GM21717 (cell line): ENCODE measurements around the gene TAS1R2.

Source experiments
- ATAC-seq: cut with Tn5 transposase; IDR thresholded peaks from one replicate; pipeline ENCODE4 v1.9.1; 2021; ENCODE audit warnings: mild to moderate bottlenecking, moderate library complexity; ENCODE audit not compliant: unreplicated experiment

TAS1R2 gene

DNA sequence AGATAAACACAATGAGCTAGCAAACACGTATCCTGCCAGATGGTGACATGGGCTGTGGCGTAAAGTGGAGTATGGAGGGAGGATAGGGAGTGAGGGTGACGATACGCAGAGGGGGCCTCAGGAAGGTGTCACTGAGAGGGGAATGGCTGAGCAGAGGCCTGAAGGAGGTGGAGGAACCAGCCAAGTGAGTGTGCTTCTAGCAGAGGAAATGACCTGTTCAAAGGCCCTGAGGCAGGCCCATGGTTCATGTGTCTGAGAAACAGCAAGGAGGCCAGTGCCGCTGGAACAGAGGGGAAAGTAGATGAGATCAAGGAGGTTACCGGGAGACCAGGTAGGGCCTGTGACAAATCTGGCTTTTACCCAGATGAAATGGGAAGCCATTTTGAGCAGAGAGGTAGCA lies 36.0 kb downstream of the TAS1R2 start:
- ATAC-seq: no peak

DNA sequence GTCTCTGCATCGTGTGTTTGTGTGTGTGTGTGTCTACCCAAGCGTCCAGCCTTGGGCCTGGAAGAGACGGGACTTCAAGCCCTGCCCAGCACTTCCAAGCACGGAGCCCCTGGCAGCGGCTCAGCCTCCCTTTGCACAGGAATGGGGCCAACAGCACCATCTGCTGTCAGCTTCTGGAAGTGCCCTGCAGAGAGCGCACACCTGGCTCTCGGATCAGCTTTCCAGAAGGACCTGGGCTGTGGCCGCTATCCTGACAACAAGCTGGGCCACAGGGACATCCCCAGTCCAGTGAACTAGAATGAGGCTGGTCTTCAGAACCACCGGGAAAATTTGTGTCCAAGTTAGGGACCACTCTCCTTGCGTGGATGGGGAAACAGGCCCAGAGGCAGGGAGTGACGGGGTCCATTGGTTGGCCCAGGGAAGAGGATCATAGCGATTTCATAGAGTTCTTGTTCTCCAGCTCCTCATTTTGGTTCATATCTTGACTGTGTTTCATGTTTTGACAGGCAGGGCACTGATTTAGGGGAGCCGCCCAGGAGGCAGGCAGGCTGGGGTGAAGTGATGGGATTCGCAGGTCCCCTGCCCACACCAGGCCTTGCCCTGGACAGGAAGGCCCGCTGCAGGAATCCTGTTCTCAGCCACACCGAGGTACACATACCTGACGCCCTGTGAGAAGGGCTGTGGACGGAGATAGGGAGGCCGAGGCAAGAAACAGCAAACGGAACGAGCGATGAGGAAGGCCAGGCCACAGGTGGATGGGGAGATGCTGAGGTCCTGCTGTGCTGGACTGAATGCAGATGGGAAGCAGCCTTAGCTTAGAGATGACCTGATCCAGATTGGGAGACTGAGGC lies 38.4 kb downstream of the TAS1R2 start:
- no peak for ATAC-seq

DNA sequence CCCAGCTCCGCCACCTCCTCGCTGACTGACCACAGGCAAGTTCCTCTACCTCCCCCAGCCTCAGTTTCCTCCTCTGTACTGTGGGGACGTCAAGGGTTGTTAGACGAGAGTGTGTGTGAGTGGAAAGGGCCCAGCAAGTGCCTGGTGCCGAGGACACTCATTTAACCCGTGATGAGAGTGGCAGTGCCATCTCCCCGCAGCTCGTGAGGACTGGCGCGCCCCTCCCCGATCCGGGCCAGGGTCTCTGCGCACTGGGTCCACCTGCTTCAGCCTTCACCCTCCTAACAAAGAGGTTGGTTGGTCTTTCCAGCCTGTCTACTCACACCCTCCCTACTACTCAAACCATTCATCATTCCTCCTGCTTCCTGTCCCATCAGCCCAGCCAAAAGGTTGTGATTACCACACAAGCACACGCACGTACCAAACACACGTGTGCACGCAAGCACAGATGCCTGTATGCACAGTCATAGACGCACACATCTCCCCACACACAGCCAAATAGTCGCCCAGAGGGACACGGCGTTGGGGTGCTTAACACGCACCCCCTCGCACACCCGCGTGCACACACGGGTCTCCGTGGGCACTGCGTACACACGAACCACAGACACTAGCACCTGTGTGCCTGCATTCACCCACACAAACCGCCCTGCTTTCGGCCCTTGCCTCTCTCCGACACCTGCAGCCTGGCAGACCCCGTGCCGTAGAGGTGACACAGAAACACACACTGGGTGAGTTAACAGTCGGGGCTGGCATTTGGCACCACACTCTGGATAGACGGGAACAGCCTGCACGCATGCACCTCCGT lies 39.3 kb downstream of the TAS1R2 start:
- ATAC-seq: no peak

DNA sequence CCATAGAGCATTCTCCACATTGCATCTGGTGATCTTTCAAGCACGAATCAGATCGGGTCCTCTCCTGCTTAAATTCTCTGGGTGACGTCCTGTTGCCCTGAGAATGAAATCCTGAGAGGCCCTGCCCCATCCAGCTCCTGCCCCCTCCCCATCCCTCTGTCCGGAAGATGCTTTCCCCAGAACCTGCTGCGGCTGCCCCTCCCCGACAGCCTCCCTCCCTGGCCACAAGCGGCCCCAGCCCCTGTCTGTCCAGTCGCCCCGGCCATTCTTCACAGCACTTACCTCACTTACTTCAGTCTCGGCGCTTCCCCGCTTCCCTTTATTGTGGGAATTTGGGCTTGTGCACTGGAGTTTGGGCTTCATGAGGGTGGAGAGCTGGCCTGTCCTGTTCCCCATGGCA lies 40.3 kb downstream of the TAS1R2 start:
- ATAC-seq: no peak

DNA sequence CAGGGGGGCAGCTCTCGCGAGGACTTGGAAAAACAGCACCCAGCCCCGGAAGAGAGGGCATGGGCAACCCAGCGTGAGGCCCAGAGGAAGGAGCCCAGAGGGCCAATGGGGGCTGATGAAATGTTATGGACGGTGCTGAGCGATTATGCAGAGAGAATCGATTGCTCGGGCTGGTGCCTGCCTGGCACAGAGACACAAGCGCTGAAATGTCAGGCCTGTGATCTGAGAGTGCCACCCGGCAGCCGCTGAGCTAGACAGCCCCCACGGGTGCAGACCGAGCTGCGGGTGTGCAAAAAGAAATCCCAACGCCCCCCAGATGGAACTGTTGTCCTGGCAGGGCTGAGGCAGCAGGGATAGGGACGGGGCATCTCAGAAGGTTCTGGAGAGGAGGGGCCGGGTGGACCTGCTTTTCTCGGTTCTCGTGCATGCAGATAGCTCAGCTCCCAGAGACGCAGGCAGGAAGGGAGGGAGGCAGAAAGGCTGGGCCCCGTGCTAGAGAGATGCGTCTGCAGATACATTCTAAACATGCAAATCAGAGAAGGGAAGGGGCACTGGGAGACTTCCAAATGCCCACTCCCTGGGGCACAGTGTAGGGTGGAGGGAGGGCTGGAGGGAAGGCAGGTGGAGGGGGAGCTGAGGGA lies 41.5 kb downstream of the TAS1R2 start:
- ATAC-seq: no peak

DNA sequence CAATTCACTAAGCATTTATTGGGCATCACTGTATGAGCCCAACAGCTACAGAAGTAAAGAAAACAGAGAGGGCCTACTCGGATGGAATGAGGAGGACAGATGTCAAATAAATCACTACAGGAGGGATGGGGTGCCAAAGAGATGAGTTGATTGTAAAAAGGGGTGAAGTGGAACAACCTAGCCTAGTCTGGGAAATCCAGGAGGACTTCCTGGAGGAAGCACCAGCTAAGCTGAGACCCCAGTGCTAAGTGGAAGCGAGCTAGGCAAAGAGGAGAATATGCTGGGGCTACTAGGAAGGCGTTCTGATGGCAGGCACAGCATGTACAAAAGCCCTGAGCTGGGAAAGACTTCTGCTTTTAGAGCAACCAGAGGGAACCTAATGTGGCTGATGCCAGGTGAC lies 42.1 kb downstream of the TAS1R2 start:
- ATAC-seq: no peak

DNA sequence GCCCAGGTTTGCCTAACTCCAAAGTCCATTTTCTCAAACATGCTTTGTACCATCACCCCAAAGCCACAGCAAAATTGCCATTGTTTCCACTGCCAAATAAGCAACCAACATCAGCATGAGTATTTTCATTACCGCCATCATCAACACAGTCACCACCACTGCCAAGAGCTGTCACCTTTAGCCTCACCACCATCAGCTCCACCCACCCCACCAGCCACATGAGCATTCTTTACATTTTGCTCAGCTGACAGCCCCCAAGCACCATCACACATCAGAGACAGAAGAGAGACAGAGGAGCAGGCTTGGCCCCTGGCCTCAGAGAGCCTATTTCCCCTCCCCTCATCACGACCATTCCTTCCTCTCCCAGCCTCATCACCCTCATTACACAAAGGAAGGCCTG lies 42.7 kb downstream of the TAS1R2 start:
- no peak for ATAC-seq

DNA sequence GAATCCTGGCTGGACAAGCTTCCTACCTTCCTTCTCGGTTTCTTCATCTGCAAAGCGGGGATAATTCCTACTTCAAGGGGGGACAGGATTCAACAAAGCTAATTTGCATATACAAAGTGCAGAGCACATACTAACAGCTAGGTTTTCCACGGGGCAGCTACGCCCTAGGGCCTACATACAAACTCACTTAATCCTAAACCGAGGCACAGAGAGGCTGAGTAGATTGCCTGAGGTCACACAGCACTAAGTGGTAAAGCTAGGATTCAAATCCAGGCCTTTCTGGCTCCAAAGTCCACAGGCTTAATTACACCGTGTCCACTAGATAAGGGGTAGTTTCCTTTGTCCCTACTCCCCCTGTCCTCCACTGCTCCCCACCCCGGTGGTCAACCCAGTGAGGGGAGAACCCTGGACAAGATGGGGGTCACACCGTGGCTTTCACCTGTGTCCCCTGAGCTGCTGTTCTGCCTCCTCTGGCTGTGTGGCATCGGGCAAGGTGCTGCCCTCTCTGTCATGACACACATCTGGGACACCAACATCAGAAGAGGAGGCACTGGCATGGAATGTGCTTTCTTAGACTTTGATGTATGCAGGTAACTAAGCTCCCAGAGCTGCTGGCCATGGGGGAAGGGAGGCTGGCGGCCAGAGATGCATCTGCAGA lies 44.5 kb downstream of the TAS1R2 start:
- ATAC-seq: no peak

DNA sequence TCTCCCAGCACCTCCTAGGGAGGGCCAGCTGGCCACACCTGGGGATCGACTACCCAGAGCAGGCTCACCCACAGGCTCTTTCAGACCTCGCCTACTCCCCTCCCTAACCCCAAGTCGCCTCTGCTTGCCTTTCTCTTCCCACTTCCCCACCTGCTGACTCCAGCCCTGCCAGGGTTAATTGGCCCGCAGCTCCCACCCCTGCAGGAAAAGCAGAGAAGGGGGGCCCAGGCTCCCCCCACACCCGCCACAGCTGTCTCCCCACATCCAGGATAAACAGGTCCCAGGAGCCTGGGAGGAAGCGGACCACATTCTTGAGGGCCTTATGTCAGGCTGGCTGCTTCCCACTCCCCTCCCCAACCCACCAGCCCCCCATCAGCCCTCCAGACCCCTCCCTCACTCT lies 45.0 kb downstream of the TAS1R2 start:
- no peak for ATAC-seq

DNA sequence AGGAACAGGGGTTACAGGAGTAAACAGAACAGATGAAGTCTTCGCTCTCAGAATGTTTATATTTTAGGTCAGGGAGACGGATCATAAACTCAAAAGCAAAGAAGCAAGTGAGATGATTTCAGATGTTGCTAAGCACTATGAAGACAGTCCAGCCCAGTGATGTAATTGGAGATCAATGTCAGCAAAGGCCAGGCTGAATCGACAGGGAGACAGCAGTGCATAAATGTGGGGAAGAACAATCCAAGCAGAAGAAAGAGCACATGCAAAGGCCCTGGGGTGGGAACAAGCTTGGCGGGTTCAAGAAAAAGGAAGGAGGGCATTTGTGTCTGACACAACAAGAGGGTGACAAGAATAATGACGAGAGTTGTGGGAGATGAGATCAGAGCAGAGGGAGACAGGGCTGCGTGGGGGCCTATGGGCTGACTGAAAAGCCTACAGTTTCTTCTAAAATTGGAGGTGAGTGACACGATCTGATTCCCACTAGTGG lies 47.0 kb downstream of the TAS1R2 start:
- ATAC-seq: no peak

DNA sequence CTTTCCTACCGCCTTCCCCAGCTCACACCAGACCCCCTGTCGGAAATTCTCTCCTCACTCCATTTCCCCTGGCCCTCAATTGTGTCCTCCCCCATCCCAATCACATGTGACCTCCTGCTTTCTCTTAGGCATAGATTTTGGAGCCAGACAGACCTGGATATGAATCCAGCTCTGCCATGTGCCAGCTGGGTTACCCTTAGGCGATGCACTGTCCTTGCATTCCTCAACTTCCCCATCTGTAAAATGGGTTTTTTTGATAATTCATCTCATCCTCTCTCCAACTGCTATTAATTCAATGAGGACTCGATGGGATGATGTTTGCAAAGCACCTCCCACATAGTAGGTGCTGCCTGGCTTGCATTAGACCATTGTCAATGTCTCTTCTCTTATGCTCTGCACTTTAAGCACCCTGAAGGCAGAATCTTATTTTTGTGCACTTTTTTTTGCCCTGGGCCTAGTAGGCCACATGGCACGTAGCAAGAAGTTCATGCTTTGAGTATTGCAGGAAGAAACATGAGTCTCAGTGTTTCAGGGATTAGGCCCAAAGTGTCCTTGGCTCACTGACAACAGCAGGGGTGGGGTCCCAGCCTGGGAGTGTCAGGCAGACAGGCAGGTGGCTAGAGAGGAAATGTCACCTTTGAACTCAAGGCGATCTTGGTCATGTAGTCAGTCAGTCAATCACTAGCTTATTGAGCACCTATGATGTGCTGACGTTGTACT lies 47.6 kb downstream of the TAS1R2 start:
- no peak for ATAC-seq

DNA sequence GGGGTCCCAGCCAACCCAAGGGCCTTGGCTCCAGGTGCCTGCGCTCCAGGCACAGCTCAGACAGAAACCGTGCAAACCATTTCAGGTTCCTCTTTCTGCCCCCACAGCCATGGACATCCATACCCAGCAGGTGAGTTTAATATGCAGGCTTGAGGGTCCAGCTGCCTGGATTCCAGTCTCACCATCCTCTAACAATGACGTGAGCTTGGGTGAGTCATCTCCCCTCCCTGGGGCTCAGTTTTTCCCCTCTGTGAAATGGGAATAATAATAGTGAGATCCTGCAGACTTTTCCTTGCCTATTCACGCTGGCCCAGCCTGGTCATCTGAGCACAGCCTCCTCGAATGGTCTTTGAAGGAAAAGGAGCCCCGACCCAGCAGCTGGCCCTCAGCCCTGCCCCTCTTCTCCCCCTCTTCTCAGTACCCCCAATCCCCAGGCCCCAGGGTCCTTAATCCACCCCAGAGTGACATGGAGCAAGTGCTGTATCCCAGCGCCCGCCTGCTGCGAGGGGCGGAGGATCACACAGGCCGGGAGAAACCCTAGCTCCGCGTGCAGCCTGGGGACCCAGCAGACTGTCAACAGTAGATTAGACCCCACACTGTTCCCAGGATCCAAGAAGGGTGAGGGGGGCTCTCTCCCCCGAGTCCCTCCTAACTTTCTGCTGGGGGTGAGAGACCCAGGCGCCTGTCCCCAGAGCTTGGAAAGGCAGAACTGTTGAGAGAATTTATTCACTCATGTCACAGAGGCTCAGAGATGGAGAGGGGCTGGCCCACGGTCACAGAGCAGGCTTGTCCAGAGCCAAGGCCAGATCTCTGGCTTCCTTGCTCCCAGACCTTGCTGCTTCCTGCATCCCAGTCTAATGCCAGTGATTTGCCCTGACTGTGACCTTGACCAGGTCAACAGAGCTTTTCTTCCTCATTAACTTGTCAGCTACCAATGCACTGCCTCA lies 49.2 kb downstream of the TAS1R2 start:
- ATAC-seq: no peak

DNA sequence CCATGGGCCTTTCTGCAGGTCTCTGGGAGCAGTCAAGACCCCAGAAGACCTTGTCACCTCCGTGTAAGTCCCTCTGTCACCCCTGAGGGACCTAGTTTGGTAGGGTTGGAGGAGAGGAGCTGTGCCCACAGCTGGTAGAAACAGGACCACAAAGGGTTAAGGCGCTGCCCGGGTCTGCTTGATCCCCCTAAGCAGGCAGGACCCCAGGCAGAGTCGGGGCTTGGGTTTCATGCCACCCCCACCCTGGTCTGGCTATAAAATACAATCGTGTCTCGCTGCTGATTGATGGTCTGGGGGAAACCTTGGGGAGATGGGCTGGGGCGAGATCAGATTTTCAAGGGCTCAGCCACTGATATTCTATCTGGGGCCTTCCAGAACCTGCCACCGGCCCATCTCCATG lies 50.9 kb downstream of the TAS1R2 start:
- no peak for ATAC-seq

DNA sequence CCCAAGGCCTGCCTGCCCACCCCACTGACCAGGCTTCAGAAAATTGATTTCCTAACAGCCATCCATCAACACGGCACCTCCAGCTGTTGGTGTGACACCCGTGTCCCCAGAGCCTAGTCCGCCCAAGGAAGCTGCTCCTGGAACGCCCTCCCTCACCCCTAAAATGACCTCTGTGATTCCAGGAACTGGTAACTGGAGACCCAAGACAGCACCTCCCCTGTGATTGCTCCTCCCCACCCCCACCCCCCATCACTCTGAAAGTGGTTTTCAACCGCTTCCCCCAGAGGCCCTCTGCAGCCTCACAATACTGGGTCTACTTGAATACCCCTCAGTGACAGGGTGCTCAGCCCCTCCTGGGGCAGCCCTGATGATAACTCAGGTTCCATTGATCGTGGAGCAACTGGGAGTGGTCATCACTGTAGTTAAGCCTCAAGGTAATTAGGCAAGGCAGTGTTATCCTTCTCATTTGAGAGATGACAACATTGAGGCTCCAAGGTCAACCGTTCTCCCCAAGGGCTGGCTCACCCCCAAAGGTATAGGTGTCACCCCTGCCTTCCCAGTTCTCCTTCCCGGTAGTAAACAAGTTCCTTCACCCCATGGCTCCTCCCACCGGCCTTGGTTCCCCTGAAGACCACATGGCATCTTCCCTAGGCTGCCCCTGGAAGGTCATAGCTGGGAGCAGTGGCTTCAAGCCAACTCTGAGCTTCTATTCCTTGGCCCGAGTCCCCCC lies 52.0 kb downstream of the TAS1R2 start:
- ATAC-seq: no peak

DNA sequence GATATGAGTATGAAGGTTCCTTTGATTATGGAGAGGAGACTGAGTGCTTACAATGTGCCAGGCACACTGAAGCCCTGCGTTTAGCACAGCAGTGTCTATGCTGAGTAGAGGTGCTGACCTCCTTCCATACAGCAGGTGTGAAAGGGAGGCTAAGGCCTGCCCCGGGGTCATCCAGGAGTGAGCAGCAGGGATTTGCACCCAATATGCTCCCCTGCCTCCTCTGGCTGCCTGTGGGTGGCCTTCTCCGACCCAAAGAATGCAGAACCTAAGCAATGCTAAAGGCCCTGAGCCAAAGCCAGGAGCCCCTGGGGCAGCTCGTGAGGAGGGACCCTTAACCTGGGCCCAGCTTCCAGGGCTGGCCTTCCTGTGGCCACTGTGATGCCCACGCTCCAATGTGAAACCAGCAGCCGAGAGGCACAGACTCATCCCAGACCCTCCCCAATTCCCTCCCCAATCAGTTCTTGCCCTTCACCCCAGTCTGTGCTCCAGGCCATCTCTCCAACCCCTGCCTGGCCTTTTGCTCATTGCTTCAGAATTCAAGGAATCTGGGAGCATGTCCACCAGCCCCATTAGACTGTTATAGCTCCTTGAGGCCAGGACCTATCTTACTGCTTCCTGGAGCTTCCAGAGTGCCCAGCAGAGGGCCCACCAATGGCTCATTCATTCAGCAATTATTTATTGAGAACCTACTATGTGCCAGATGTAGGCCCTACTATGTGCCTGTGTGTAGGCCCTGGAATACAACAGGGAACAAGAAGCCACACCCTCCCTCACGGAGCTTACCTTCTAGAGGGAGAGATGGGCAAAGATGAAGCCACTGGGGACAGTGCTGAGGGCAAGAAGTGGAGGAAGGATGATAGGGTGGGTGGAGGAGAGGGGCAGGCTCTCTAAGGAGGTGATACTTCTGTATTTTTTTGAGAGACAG lies 53.3 kb downstream of the TAS1R2 start:
- ATAC-seq: no peak

DNA sequence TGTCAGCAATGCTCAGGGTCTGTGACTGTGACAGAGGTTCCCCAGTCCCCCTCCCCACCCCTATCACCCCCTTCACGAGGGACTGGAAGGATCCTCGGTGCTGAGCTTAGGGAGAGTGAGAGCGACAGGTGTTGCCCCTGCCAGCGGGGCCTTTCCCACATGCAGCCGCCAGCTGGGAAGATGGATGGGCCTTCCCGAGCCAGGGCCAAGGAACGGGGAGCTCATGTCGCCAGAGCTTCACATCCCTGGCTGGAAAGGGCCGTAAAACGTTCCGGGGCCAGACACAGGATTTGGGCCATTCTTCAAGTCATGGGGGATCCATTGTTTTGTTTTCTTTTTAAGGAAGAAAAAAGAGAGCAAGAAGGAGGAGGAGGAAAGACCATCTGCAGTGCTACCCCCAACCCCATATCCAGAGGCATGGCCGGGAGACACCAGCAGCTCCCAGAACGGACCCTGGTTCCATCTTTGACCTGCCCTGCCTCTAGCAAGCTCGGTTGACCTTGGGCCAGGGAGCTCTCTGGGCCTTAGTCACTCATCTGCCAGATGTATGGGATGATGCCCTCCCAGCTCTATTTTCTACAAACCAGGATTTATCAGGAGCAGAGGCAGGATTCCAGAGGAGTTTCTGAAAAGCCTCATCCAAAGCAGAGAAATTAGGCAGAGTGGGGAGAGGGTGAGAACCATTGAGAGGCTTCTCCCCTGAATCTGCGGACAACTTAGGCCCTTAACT lies 54.1 kb downstream of the TAS1R2 start:
- ATAC-seq: no peak

DNA sequence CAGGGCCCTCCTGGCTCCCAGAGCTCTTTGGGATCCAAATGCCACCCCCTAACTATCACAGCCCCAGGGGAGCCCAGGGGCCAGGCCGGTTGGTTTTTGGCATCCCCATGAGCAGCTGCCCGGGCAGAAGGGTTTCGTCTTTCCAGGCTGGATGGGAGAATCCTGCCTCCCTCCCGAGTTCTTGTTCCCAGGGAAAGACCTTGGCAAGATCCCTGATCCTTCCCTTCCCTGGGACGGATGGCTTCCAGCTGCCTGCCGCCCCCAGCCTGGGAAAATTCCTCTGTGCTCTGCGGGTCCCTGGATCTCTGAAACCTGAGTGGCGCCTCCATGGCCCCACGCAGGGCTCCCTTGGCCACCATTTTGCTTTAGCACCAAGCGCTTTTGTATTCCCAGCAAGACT lies 55.6 kb downstream of the TAS1R2 start:
- ATAC-seq: no peak
